K562 (cell line): ENCODE results near the gene CTDNEP1. TPM values are rescaled to one million over a fixed set of nuclear protein-coding genes. Genes with fewer than 3 reads are reported as not detected.

Source experiments
- ARID1B ChIP-seq: fragments of 450-650 bp; IDR thresholded peaks from 2 replicates; pipeline ENCODE4 v1.6.1; 2016; ENCODE audit warnings: antibody characterized with exemption, mild to moderate bottlenecking, inconsistent platforms
- DDX20 ChIP-seq: fragments of 450-650 bp; IDR thresholded peaks from 2 replicates; pipeline ENCODE4 v1.6.1; 2016; ENCODE audit warnings: missing genetic modification characterization, low read depth, mild to moderate bottlenecking, missing compliant biosample characterization, moderate library complexity
- EP400 ChIP-seq: fragments of 450-650 bp; IDR thresholded peaks from 2 replicates; pipeline ENCODE4 v1.6.1; 2017; ENCODE audit warnings: antibody characterized with exemption, mild to moderate bottlenecking, moderate library complexity
- GTF2E2 ChIP-seq: fragments of 200-800 bp; sonication (Bioruptor generic); IDR thresholded peaks from 2 replicates; pipeline ENCODE4 v1.6.1; 2016; ENCODE audit warnings: missing genetic modification characterization, missing compliant biosample characterization
- HDAC6 ChIP-seq: IDR thresholded peaks from 2 replicates; pipeline ENCODE4 v1.6.1; 2012; ENCODE audit warnings: low read depth, mild to moderate bottlenecking, control low read depth, inconsistent platforms, low read length, moderate library complexity
- HNRNPLL ChIP-seq: fragments of 200-400 bp; formaldehyde crosslinking; IDR thresholded peaks from 2 replicates; pipeline ENCODE4 v1.6.1; 2017; ENCODE audit warnings: low read length, low read depth, mild to moderate bottlenecking; ENCODE audit not compliant: poor library complexity, severe bottlenecking
- KLF10 ChIP-seq: fragments of 250-450 bp; sonication (Bioruptor Pico); IDR thresholded peaks from 2 replicates; pipeline ENCODE4 v1.6.1; 2021; ENCODE audit warnings: matching md5 sums
- KLF6 ChIP-seq: fragments of 250-450 bp; sonication (Bioruptor Pico); IDR thresholded peaks from 2 replicates; pipeline ENCODE4 v1.4.0; 2020; ENCODE audit warnings: mild to moderate bottlenecking, moderate library complexity, borderline replicate concordance
- MAZ ChIP-seq, 2 experiments: fragments of 450-650 bp in 1 of 2; sonication (generic) in 1 of 2; formaldehyde crosslinking; IDR thresholded peaks in 1 of 2; conservative IDR thresholded peaks in 1 of 2; 2 replicates each; pipeline versions ENCODE4 v1.4.0 to v1.5.0; 2020; ENCODE audit warnings: mild to moderate bottlenecking in 1 of 2, missing genetic modification reagents in 1 of 2
- NFXL1 ChIP-seq: fragments of 450-650 bp; formaldehyde crosslinking; IDR thresholded peaks from 2 replicates; pipeline ENCODE4 v1.4.0; 2021; ENCODE audit warnings: mild to moderate bottlenecking
- RCOR1 ChIP-seq, 2 experiments: IDR thresholded peaks; 2 replicates each; pipeline ENCODE4 v1.6.1; 2012; ENCODE audit warnings: low read depth in 2 of 2, low read length in 2 of 2, borderline replicate concordance in 1 of 2, improper control_type of control experiment in 1 of 2
- SREBF1 ChIP-seq: fragments of 150-350 bp; IDR thresholded peaks from 2 replicates; pipeline ENCODE4 v1.6.1; 2014; ENCODE audit warnings: antibody characterized with exemption, low read depth, low read length, borderline replicate concordance
- TAF15 ChIP-seq: fragments of 200-400 bp; formaldehyde crosslinking; IDR thresholded peaks from 2 replicates; pipeline ENCODE4 v1.6.1; 2017; ENCODE audit warnings: mild to moderate bottlenecking, low read depth, low read length, moderate library complexity
- TBP ChIP-seq: optimal IDR thresholded peaks from 2 replicates; pipeline ENCODE3; 2011; ENCODE audit warnings: low read depth, low read length, improper control_type of control experiment
- WHSC1 ChIP-seq: IDR thresholded peaks from one replicate; pipeline ENCODE4 v1.6.1; 2012; ENCODE audit warnings: low read length, control low read depth, inconsistent platforms
- XRCC3 ChIP-seq: fragments of 450-650 bp; IDR thresholded peaks from 2 replicates; pipeline ENCODE4 v1.6.1; 2017; ENCODE audit warnings: mild to moderate bottlenecking, moderate library complexity
- ZC3H8 ChIP-seq: fragments of 450-650 bp; IDR thresholded peaks from 2 replicates; pipeline ENCODE4 v1.6.1; 2017
- ZNF23 ChIP-seq: fragments of 250-450 bp; sonication (Bioruptor Pico); IDR thresholded peaks from 2 replicates; pipeline ENCODE4 v1.4.0; 2020; ENCODE audit warnings: mild to moderate bottlenecking
- ZNF561 ChIP-seq: fragments of 450-650 bp; formaldehyde crosslinking; conservative IDR thresholded peaks from 2 replicates; pipeline ENCODE4 v1.4.0; 2020; ENCODE audit warnings: mild to moderate bottlenecking, moderate library complexity
- polyA plus RNA-seq, 8 experiments: library from polyadenylated mRNA; depleted of rRNA in 4 of 8; stranded (reverse) in 5 of 8; unstranded in 3 of 8; fragments of >200 nt; fragmentation: Nextera tagmentation in 2 of 8; fragmentation: Illumina TruSeq in 1 of 8; extraction: Ambion mirVana in 2 of 8; extraction: Trizol in 1 of 8; gene quantifications; 2 replicates each; pipeline versions ENCODE4 v1.2.1 to v1.2.3, GENCODE V29; 2011 to 2014; ENCODE audit warnings: inconsistent platforms in 1 of 8, missing spikeins in 1 of 8
- total RNA-seq, 7 experiments: library from RNA; depleted of rRNA in 6 of 7; stranded (reverse); fragments of >200 nt in 6 of 7; fragmentation: Illumina TruSeq in 2 of 7; extraction: Trizol in 2 of 7; gene quantifications; 2 replicates each; pipeline versions ENCODE4 v1.2.1 to v1.2.3, GENCODE V29; 2011 to 2021; ENCODE audit warnings: low replicate concordance in 1 of 7
- TF ChIP-seq, protein P1 (sequence below), 3 experiments: fragments of 200-800 bp in 1 of 3; sonication (Bioruptor generic) in 1 of 3; sonication (generic) in 1 of 3; formaldehyde crosslinking in 1 of 3; IDR thresholded peaks; 2 replicates each; pipeline versions ENCODE4 v1.6.1 to v1.8.0; 2016 to 2022; ENCODE audit warnings: mild to moderate bottlenecking in 2 of 3, missing compliant biosample characterization in 2 of 3, missing genetic modification characterization in 2 of 3, missing genetic modification reagents in 1 of 3
- TF ChIP-seq, protein P2 (sequence below): fragments of 450-650 bp; IDR thresholded peaks from 2 replicates; pipeline ENCODE4 v1.6.1; 2016; ENCODE audit warnings: low read depth, mild to moderate bottlenecking, moderate library complexity
- TF ChIP-seq, protein P3 (sequence below): fragments of 450-650 bp; formaldehyde crosslinking; IDR thresholded peaks from 2 replicates; pipeline ENCODE4 v1.4.0; 2020; ENCODE audit warnings: mild to moderate bottlenecking, moderate library complexity
- TF ChIP-seq, protein P4 (sequence below): fragments of 250-450 bp; sonication (Bioruptor Pico); IDR thresholded peaks from 2 replicates; pipeline ENCODE4 v1.5.0; 2021

CTDNEP1 gene
- total and polyA plus RNA-seq, 9 of the 15 experiments (the other 6 are each of a cell fraction or from before 2014, with no cell fraction given), result 10.7 to 150 (median 28.5) TPM

DNA sequence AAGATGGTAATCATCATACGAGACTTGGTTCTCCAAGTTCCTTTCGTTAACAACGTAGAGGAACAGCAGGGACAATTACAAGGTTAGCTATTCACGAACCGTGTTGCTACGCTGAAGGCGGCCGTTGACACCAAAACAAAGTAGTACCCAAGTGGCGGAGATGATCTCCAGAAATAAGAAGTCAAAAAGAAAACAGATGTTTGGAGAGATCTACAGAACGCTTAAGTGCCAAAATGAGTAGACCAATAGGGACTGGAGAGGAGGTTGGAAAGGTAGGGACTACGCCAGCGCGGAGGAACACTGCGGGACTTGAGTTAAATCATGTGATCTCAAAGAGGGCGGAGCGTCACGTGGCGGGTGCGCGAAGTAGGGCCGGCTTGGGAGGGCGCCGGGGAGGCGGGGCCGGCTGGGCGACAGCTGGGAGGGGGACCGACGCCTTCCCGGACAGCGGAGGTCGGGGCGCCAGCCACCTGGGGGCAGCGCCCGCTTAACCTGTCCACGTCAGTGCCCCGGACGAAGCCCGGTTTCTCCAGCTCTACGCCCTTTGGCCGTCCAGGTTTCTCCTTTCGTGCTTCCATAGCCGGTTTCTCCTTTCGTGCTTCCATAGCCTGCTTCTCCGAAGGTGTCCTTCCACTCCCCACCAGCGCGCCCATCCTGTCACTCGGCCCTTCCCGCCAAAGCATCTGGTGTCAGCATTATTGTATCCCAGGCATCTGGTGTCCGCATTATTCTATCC is 8.6 kb downstream of the CTDNEP1 start (continued):
- TF ChIP-seq, protein P1, sequence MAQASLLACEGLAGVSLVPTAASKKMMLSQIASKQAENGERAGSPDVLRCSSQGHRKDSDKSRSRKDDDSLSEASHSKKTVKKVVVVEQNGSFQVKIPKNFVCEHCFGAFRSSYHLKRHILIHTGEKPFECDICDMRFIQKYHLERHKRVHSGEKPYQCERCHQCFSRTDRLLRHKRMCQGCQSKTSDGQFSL (CRISPR knock-in tag; IDR thresholded peaks at IDR 0.05), result peak; percentile 58; the same call in 1 of the 2 replicates
- TF ChIP-seq, protein P1 (tag; IDR thresholded peaks at IDR 0.05), result no peak; a peak in 1 of 4 replicates
- TF ChIP-seq ARID1B (peak; percentile 57; the same call in 1 of the 2 replicates), ZC3H8 (no peak), HNRNPLL (peak; percentile 97), MAZ (CRISPR knock-in tag; conservative IDR thresholded peaks at IDR 0.05 in 1 of 2, IDR thresholded peaks at IDR 0.05 in 1 of 2) (peak; percentile 76 to 88), TAF15 (no peak), TBP (no peak), EP400 (peak; percentile 96), ZNF23 (CRISPR knock-in tag) (no peak), WHSC1 (no peak), DDX20 (tag) (no peak), XRCC3 (no peak), ZNF561 (CRISPR knock-in tag) (no peak), HDAC6 (no peak), GTF2E2 (tag) (0 out of 2 replicates have a peak, but pooled peaks have one; percentile 58), NFXL1 (CRISPR knock-in tag) (no peak), SREBF1 (no peak), KLF6 (0 out of 2 replicates have a peak, but pooled peaks have one; percentile 42), RCOR1 (IDR thresholded peaks at IDR 0.05; ENCODE audit: borderline replicate concordance in 1 of 2, low read depth in 2 of 2, low read length in 2 of 2) (no peak), KLF10 (CRISPR knock-in tag) (no peak)
- TF ChIP-seq, protein P2, sequence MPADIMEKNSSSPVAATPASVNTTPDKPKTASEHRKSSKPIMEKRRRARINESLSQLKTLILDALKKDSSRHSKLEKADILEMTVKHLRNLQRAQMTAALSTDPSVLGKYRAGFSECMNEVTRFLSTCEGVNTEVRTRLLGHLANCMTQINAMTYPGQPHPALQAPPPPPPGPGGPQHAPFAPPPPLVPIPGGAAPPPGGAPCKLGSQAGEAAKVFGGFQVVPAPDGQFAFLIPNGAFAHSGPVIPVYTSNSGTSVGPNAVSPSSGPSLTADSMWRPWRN, result 0 out of 2 replicates have a peak, but pooled peaks have one; percentile 49
- TF ChIP-seq, protein P3, sequence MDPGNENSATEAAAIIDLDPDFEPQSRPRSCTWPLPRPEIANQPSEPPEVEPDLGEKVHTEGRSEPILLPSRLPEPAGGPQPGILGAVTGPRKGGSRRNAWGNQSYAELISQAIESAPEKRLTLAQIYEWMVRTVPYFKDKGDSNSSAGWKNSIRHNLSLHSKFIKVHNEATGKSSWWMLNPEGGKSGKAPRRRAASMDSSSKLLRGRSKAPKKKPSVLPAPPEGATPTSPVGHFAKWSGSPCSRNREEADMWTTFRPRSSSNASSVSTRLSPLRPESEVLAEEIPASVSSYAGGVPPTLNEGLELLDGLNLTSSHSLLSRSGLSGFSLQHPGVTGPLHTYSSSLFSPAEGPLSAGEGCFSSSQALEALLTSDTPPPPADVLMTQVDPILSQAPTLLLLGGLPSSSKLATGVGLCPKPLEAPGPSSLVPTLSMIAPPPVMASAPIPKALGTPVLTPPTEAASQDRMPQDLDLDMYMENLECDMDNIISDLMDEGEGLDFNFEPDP (CRISPR knock-in tag), result no peak
- TF ChIP-seq, protein P4, sequence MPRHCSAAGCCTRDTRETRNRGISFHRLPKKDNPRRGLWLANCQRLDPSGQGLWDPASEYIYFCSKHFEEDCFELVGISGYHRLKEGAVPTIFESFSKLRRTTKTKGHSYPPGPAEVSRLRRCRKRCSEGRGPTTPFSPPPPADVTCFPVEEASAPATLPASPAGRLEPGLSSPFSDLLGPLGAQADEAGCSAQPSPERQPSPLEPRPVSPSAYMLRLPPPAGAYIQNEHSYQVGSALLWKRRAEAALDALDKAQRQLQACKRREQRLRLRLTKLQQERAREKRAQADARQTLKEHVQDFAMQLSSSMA (CRISPR knock-in tag), result 0 out of 2 replicates have a peak, but pooled peaks have one; percentile 71
